ENCODE results near the gene GALR2.

GRCh38 chr17:76075364-76076145 lies 974 bp downstream of the GALR2 start:
- TF ChIP-seq POLR2A (IDR thresholded peaks at IDR 0.05; ENCODE audit: low read depth, low read length) (no peak), FOXM1 (IDR thresholded peaks at IDR 0.05; ENCODE audit: low read depth, low read length) (no peak), TAF1 (IDR thresholded peaks at IDR 0.05; ENCODE audit: borderline replicate concordance, low read depth, low read length) (no peak), SIN3A (IDR thresholded peaks at IDR 0.05; ENCODE audit: low read depth, low read length) (no peak), SP1 (IDR thresholded peaks at IDR 0.05; ENCODE audit: low read depth, low read length) (no peak), EZH2 (IDR thresholded peaks at IDR 0.05; ENCODE audit: borderline replicate concordance, control insufficient read depth, low read depth, low read length) (no peak)
- TF ChIP-seq, protein P1, sequence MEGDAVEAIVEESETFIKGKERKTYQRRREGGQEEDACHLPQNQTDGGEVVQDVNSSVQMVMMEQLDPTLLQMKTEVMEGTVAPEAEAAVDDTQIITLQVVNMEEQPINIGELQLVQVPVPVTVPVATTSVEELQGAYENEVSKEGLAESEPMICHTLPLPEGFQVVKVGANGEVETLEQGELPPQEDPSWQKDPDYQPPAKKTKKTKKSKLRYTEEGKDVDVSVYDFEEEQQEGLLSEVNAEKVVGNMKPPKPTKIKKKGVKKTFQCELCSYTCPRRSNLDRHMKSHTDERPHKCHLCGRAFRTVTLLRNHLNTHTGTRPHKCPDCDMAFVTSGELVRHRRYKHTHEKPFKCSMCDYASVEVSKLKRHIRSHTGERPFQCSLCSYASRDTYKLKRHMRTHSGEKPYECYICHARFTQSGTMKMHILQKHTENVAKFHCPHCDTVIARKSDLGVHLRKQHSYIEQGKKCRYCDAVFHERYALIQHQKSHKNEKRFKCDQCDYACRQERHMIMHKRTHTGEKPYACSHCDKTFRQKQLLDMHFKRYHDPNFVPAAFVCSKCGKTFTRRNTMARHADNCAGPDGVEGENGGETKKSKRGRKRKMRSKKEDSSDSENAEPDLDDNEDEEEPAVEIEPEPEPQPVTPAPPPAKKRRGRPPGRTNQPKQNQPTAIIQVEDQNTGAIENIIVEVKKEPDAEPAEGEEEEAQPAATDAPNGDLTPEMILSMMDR (IDR thresholded peaks at IDR 0.05 in 2 of 3, conservative IDR thresholded peaks at IDR 0.05 in 1 of 3; ENCODE audit: control insufficient read depth in 2 of 3, extremely low read depth in 1 of 3, insufficient read depth in 1 of 3, low read depth in 3 of 3, low read length in 3 of 3), result 0 out of 6 replicates have a peak, but pooled peaks of 1 of the 3 experiments have one; percentile 6

Measured in GM12878 (cell line).